Measurements from ENCODE around the gene BUD31.

GRCh38 chr7:99438573-99439480, 30.1 kb downstream of the BUD31 start, which contains the start of the genes CPSF4 and PTCD1:
- TF ChIP-seq, protein P1, sequence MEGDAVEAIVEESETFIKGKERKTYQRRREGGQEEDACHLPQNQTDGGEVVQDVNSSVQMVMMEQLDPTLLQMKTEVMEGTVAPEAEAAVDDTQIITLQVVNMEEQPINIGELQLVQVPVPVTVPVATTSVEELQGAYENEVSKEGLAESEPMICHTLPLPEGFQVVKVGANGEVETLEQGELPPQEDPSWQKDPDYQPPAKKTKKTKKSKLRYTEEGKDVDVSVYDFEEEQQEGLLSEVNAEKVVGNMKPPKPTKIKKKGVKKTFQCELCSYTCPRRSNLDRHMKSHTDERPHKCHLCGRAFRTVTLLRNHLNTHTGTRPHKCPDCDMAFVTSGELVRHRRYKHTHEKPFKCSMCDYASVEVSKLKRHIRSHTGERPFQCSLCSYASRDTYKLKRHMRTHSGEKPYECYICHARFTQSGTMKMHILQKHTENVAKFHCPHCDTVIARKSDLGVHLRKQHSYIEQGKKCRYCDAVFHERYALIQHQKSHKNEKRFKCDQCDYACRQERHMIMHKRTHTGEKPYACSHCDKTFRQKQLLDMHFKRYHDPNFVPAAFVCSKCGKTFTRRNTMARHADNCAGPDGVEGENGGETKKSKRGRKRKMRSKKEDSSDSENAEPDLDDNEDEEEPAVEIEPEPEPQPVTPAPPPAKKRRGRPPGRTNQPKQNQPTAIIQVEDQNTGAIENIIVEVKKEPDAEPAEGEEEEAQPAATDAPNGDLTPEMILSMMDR (IDR thresholded peaks at IDR 0.05) = no peak
- no peak for TF ChIP-seq ZFX (IDR thresholded peaks at IDR 0.05; ENCODE audit: borderline replicate concordance)
